Erythroblast (primary cell): ENCODE results near the gene CCR3.
A peak's percentile ranks its signal among the peaks of the same experiment; 100 is the strongest.
"Not testable (repeated sequence)": the region's sequence is repeated elsewhere in the genome, so short reads cannot be mapped to it uniquely, and the experiment has no call there.

ENCODE experiments used
- DNase-seq, 2 experiments: peaks; one replicate each; lab custom pipeline; 2025; lab: John Stamatoyannopoulos, UW
- GATA1 ChIP-seq: IDR thresholded peaks from 2 replicates; pipeline ENCODE4 v1.6.1; 2011; ENCODE audit warnings: low read depth, mild to moderate bottlenecking, control low read depth, low read length, moderate library complexity
- POLR2A ChIP-seq: IDR thresholded peaks from 2 replicates; pipeline ENCODE4 v1.6.1; 2011; ENCODE audit warnings: mild to moderate bottlenecking, low read length

Gene CCR3

DNA sequence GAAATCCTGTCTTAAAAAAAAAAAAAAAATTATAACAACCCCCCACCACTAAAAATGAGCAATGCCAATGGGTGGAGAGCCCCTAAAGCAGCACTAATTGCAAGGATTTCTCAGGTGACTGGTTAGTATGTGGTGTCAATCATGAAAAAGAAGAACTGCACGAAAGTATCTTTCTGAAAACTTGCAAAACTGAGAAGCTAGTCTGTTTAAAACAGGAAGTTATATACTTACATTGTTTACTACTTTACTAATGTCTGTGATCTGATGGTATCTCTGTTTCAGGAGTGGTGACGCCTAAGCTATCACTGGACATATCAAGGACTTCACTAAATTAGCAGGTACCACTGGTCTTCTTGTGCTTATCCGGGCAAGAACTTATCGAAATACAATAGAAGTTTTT, at the start of gene CCR3:
CCR3 (plus strand) TSS at position 341 of the 400 bp plus-strand sequence. CDS start 22,699 bp downstream, outside the sequence.
- no peak for DNase-seq
- no peak for TF ChIP-seq POLR2A
- TF ChIP-seq GATA1: no peak

DNA sequence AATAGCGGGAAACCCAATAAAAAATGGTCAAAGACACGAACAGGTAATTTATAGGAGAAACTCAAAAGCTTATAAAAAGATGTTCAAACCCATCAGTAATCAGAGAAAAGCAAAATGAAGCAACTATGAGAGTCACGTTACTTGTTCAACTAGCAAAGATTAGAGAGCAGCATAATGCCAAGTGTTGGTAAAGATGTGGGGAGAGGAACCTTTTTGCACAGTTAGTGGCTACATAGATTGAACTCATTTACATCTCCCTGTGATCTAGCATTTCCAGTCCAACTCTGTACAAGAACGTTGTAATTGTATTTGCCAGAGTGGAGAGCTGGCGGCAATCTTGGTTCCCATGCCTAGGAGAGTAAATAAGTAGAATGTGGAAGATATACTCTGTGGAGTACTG, 49.3 kb upstream of the CCR3 start:
- DNase-seq: no peak
- TF ChIP-seq POLR2A (no peak), GATA1 (no peak)

DNA sequence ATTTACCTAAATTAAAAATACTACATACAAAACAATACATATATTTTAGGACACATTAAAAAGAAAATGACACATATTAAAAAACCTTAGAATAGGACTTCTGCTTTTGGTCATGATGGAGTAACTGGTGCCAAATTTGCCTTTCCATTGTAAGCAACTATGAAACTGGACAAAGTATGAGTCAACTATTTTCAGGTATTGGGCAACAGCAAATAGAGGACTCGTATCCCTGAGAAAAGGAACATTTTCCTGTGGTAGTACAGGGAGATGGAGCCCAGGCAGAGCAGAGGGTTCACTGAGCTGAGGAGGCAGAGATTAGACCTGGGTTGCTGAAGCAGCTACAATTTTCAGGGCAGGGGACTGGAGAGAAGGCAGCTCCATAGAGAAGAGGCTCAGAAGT, 48.8 kb upstream of the CCR3 start:
- TF ChIP-seq GATA1 (no peak), POLR2A (no peak)
- no peak for DNase-seq

DNA sequence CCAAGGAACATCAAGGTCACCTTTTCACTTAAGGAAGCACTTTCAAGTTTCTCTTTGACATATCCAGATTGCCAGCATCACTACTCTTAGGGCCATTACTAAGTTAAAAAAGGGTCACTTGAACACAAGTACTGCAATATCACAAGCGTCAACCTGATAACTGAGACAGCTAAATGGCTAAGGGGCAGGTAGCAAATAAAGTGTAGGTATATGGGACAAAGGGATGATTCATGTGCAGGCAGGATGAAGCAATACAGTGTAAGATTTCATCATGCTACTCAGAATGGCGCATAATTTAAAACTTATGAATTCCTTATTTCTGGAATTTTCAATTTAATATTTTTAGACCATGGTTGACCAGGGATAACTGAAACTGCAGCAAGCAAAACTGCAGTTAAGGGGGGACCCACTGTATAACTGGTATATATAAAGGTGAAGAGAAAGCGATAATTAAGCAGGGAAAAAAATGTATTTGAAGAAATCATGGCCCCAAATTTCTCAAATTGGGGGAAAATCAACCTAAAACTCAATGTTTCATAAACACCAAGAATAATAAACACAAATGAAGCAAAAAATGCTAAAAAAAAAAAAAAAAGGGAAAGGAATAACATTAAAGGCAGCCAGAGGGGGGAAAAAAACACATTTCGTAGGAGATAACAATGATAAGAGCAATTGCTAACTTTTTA, 47.2 kb upstream of the CCR3 start:
- DNase-seq: no peak
- TF ChIP-seq POLR2A (no peak), GATA1 (no peak)

DNA sequence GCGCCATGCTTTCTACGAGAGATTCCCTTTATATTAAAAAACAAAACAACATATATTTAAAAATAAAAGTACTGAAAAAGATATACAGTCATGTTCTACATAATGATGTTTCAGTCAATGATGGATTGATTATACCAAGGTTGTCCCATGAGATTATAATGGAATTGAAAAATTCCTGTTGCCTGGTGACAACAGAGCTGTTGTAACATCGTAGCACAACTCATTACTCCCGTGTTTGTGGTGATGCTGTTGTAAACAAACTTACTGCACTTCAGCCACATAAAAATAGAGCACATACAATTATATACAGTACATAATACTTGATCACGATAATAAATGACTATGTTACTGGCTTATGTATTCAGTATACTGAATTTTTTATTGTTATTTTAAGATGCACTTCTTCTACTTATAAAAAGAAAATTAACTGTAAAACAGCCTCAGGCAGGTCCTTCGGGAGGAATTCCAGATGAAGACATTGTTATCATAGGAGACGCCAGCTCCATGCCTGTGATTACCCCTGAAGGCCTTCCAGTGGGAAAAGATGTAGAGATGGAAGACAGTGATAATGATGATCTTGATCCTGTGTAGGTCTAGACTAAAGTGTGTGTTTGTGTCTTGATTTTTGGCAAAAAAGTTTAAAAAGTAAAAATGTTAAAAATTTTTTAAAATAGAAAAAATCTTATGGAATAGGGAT, 45.9 kb upstream of the CCR3 start:
- no peak for DNase-seq
- TF ChIP-seq GATA1 (no peak), POLR2A (no peak)

DNA sequence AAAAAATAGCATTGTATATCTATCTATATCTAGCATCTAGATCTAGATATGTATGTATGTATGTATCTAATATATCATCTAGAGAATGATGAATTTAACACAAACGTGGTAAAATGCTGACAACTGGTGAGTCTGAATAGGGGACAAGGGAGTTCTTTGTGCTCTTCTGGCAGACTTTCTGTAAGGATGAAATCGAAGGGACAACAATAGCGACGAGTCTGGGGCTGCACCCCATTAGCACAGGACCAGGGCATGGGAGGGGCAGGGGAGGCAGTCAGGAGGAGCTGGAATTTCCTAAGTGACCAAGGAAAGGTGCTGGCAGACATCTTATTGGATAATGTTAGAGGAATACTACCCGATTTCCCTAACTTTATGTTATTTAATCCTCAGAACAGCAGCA, 42.0 kb upstream of the CCR3 start:
- TF ChIP-seq GATA1 (no peak), POLR2A (no peak)
- DNase-seq: no peak

DNA sequence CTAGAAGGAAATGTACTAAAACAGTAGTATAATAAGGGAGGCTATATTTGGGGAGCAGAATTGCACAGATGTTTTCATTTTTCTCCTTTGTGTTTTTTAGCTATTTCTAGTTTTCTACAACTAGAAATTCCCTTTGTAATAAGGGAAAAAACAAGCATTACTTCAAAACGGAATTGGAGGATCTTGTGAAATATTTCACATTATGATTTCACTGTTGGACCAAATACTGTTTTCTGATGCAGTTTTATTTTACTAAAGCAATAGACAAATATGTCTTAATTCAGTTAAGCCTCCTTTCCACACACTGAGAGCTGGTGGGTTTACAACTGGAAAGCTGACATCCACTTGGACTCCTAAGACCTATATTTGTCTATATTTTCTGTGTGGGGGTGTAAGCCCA, 41.5 kb upstream of the CCR3 start:
- no peak for TF ChIP-seq GATA1
- TF ChIP-seq POLR2A: no peak
- no peak for DNase-seq

DNA sequence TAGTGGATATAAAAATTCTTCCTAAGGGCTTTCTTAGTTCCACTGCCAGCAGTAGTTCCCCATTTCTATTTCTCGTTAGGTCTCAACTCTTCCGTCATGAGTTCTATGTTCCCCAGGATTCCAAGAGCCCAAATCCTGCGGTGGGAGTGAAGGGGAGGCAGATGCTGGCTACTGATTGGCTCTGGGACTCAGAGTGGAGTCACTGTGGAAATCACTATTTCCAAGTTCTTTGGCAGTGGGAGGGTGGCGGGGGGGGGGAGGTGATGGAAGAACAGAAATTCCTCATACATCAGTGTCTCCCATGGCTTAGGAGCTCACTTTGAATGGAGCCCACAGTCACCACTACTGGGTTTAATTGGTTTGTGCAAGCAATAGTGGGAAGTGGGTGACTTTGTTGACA, 39.7 kb upstream of the CCR3 start:
- DNase-seq: no peak
- TF ChIP-seq GATA1 (no peak), POLR2A (no peak)

DNA sequence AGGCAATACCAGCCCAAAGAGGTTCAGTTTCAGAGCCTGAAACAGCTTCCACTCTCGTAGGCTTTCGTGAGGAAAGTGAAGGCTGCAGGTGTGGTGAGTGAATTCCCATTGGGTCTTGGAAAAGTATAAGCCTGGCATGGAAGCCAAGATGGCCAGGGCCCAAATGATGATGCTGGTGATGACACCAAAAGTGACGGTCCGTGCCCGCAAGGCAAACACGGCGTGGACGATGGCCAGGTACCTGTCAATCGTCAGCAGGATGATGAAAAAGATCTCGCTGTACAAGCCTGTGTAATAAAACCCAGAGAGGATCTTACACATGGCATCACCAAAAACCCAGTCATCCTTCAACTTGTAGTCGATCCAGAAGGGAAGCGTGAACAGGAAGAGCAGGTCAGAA, 38.6 kb upstream of the CCR3 start:
- DNase-seq: no peak
- TF ChIP-seq GATA1 (no peak), POLR2A (no peak)

DNA sequence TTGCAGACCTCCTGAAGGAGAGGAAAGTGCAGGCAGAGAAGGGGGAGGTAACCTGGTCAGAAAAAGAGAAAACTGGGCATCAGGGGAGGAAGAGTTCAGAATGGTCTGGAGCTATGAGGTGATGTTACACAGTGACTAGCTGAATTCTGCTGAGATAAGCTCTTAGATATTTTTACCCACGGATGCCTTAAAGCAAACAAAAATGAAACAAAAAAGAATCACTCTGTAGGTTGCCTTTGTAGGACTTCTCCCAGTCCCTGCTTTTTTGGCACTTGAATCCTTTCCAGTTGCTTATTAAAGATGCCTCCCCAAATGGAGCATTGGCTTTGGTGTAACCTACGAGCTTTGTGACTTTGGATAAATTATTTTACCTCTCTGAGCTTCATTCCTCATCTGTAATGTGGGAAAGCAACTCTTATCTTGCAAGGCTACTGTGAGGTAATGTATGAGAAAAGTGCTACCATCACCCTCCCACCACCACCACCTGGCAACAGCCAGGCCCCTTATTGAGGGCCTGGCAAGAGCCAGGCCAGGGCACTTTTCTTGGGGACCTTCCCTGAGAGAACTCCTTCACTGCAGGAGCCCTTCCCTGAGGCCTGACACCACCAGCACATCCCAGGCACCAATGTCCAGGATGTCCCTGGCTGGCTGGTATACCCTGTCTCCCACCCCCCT, 36.8 kb upstream of the CCR3 start:
- TF ChIP-seq POLR2A: no peak
- TF ChIP-seq GATA1: no peak
- DNase-seq: no peak

DNA sequence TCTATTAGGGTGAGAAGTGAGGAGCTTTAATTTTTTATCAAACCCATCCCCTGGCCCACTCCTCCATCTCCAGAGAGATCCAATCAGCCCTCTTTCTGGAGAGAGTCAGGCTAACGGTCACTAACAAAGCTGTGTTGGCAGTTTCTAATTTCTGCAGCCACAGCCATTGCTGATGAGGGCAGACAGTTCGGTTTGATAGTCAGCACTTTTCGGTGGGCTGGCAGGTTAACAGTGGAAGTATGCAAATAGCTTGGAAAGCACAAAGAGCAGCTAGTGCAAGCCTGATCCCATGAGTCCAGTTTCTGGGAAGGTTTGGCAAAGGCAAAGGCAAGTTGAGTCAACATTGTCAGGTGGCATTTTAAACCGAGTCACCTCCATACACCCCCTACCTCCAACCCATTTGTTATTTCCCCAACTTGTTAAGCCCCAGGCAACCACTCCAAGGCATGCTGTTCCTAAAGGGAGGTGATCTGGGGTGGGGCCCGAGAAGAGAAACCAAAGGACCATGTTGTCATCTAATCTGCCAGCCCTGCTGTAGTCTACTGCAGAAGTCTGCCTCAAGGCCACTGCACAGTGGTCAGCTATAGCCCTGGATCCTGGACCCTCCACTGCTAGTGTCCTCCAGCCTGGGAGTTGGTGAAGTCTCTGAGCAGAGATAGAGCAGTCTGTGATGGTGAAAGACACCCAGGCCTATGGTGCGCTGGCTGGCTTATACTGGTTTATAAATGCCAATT, 35.8 kb upstream of the CCR3 start:
- TF ChIP-seq POLR2A: no peak
- TF ChIP-seq GATA1: no peak

DNA sequence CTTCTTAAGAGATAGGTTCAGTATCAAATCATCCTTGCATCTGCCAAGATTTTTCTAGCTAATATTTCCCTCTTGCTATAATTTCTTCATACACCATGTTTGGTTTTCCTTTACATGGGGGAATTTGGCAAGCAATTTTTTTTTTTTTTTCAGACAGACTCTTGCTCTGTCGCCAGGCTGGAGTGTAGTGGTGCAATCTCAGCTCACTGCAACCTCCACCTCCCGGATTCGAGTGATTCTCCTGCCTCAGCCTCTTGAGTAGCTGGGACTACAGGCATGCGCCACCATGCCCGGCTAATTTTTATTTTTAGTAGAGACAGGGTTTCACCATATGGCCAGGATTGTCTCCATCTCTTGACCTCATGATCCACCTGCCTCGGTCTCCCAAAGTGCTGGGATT, 34.7 kb upstream of the CCR3 start:
- DNase-seq: not testable (repeated sequence)

More for the DNA sequence above, 35.8 kb upstream of the CCR3 start:
- DNase-seq: no peak

DNA sequence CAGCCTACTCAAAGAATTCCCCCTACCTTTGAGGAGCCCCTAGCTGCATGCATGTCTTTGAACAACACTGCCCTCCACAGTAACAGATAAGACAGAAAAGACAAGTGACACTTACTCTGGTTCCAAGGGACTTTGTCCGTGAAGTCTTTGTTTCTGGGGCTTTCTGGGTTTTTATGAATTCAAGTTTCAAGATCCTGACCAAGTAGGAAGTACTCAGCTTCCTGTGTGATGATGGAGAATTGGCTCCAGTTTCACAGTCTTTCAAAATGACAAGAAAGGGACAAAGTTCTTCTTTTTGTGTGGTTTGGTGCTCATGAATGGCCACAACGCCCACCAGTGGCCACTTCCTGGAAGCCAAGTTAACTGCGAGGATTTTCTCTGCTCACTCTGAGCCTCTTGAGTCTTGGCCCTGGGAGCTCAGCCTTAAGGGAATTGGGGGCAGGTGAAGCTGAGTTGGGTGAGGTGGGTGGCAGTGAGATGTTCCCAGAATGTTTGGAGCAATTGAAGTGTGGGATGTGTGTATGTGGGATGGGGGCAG, 34.0 kb upstream of the CCR3 start, which contains the start of gene CCR1:
CCR1 (minus strand) TSS at position 147 of the 538 bp plus-strand sequence. CDS start 4,000 bp downstream, outside the sequence.
- DNase-seq: peak; percentile 10 to 37
- TF ChIP-seq POLR2A (no peak), GATA1 (no peak)

DNA sequence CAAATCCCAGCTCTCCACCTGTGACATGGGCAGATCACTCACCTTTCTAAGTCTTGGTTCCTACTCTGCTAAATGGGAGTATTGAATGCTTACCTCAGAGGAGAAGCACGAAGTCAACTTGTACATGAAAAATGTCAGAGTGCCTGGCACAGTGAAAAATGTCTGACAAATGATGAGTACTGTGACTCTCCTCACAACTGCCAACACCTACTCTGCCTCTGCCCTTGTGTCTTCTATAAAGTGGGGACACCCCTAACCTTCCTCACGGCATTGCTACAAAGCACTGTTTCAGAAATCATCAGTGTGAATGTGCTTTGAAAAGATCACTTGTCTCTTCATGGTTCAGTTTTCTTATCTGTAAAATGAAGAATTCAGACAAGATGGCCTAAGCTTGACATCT, 33.2 kb upstream of the CCR3 start:
- DNase-seq: no peak
- TF ChIP-seq POLR2A (no peak), GATA1 (no peak)
